ENCODE data around the gene PRRX2.
"Not testable (repeated sequence)": the region's sequence is repeated elsewhere in the genome, so short reads cannot be mapped to it uniquely, and the experiment has no call there.

PRRX2 gene

DNA sequence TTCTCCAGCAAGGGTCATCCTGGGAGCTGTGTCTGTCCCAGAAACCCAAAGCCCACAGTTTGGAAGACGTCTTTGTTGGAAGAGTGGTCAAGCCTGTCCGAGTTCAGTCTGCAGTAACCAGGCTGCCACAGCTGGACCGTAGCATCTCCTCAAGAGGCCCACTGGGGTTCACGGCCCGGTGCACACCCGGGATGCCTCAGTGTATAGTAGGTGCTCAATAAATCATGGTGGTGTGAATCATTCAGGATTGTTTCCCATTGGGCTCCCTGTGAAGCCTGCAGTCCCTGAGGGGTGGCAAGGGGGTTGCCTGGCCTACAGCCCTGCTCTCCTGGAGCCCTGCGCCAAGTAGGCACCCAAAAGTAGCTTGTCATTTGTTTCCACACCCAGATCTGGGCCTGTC is 10.3 kb upstream of the PRRX2 start:
- no peak for DNase-seq

DNA sequence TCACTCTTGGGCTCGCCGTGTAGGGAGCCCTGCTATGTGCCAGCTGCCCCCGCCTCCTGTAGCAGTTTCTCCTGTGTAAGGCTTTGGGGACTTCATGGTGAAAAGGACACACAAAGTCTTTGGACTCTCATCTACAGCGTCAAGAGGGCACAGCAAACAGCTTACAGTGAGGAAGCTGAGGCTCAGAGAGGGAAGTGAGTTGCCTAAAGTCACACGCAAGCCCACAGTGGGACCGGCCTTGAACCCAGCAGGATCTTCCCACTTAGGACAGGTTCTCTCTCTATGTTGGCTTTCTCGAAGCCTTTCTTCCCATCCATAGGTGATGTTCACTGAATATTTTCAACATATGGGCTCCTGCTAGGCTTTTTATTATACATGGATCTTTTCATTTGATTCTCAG is 9.8 kb upstream of the PRRX2 start:
- no peak for DNase-seq

DNA sequence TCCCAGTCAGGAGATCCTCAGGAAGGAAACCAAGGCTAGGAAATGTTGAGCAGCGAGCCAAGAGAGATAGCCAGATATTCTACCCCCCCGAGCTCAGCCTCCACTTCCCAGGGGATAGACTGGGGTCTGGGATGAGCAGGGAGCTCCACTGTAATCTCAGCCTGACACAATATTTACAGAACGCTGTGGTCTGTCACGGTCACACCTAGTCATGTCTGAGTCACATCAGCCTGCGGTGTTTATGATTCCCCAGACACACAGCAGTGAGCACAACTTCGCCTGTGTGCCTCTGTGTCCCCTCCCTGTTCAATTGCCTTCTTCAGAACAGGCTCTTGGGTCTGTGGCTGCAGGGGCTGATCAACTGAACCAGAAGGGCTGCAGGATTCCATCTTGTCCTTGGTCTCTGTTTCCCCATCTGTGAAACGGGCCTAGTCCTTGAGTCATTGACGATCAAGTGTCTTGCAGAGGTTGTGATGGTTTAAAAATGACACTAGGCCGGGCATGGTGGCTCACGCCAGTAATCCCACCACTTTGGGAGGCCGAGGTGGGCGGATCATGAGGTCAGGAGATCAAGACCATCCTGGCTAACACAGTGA is 8.6 kb upstream of the PRRX2 start:
- no peak for DNase-seq

DNA sequence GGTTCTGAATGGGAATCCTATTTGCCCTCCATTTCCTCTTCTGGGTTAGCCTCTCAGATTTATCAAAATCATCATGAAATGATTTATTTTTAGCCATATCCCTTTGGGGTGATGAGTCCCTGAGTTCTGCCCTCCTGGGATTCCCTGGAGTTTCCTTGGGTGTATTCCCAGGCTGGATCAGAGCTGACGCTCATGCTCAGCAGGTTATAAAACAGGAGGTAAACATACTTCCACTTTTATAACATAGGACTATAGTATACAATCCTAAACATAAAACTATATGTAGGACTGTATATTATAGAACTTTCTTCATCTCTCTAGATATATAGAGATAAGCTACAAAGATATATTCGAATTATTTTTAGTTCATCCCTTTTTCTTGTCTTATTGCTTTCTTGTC is 4.4 kb upstream of the PRRX2 start:
- no peak for DNase-seq

DNA sequence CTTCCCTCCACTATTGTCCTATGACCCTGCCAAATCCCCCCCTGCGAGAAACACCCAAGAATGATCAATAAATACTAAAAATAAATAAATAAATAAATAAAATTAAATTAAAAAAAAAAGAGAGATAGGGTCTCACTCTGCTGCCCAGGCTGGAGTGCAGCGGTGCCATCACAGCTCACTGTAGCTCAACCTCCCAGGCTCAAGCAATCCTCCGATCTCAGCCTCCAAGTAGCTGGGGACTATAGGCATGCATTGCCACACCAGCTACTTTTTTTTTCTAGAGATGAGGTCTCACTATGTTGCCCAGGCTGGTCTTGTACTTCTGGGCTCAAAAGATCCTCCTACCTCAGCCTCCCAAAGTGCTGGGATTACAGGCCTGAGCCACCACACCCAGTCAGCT is 3.2 kb upstream of the PRRX2 start:
- DNase-seq: not testable (repeated sequence)

DNA sequence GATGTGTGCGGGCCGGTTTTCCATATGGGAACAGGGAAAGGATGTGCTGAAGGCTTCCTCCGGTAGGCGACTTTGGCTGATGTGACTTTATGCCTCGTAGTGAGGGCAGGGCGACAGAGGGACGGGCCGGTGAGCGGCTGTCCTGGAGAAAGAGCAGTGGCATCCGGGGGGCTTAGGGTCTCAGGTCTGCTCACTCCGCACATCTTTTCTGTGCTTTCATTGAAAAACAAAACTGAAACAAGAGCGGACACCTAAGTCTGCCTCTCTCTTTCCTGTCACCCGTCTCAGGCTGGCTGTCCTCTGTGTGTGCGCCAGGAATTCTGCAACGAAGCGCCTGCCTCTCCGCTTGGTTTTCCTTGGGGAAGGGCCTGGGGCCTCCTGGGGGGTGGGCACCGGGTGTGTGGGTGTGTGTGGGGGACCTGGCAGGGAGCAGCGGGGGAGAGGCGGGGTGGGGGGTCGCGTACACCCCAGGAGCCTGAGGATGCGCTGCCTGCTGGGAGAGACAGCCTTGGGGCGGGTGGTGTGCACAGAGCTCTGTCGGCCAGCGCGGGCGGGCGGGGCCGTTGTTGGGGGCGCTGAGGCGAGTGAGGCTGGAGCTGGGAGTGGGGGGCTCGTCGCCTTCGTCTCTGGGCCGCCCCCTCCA is 580 bp upstream of the PRRX2 start:
- no peak for DNase-seq

DNA sequence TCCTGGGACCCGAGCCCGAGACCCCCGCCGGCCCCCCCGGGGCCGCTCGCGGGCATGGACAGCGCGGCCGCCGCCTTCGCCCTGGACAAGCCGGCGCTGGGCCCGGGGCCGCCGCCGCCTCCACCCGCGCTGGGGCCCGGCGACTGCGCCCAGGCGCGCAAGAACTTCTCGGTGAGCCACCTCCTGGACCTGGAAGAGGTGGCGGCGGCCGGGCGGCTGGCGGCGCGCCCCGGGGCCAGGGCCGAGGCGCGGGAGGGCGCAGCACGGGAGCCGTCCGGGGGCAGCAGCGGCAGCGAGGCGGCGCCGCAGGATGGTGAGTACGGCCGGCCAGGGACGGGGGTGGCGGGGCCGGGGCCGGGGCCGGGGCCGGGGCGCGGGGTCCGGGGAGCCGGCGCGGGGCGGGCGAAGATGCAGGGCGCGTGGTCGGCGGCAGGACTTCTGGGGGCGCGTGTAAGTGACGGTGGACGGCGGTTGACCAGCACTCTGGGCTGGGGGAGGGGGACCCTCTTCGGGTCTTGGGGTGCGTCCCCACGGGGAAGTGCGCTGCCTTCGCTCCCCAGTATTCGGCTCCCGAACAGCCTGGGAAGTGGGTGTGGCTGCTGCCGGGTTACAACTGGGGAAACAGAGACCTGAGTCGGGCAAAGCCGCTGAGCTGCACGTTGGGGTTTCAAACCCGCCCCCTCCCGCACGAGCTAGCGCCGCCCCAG is 520 bp downstream of the PRRX2 start:
- DNase-seq: no peak

DNA sequence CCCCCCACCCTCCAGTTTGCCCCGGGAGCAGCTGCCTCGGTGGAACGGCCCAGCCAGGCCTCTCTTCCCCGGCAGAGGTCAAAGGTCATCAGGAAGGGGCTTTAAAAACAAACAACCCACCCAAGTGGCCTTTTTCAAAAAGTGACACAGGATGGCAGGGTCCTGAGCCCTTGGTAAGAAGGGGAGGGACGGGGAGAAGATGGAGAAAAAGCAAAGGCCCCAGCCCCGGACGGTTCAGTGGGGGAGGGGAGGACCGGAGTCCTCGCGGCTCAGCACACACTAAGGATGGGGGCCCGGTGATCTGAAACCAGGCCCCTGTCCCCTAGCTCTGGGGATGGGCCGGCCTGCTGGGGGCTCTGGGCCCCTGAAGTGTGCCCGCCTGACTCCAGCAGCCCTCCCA is 1.1 kb downstream of the PRRX2 start:
- DNase-seq: no peak

DNA sequence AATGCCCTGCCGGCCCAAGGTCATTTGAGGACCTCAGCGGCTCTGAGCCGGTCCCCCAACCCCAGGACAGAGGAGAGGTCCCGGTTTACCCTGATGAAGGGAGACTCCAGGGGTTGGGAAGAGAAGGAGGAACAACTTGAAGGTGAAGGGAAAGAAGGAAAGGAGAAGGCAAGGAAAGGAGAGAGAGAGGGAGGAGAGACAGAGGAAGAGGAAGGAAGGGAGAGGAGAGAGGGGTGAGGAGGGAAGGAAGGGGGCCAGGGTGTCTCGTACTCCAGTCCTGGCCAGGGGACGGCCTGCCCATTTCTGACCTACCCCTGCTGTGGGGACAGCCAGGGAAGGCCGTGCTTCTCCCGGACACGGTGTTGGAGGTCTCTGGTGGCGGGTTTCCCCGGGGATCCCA is 1.9 kb downstream of the PRRX2 start:
- DNase-seq: no peak

DNA sequence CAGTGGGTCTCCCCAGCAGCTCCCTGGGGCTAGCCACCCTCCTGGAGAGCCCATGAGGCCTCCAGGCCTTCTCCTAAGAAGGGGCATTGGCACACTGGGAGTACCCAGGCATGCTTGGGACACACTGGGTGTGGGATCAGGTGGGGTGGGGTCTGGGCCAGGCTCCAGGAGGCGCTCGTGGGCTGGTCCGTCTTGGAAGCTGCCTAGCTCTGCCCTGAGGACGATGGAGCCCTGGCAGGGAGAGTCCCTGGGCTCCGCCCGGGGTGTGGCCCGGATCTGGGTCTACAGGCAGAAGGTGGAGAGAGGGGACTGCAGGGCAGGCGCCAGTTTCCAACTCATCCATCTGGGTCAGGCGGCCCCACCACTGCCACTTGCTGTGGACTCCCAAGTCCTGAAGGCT is 2.4 kb downstream of the PRRX2 start:
- DNase-seq: no peak

DNA sequence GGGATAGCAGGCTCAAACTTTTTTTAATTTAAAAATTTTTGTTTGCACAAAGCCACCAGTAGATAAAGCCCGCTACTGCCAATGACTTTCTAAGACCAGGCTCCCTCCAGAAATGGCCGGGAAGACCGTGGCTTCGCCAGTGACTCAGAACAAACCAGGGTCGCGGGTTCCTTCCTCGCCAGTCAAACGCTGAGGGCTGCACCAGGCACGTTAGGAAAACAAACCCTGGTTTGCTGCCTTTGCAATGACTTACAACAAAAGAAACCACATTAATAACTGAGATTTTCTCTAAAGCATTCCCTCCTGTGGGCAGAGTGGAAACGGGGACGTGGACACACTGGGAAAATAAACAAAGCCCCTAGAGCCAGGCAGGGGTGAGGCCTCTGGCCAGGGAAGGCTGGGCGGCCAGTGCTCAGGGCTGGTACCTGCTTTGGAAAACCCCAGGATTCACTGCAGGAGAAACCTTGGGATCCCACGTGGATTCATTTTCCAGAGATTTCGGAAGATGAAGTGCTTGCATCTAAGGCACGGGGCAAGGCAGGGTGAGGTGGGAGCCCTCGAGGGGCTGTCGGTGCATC is 3.8 kb downstream of the PRRX2 start:
- DNase-seq: no peak

DNA sequence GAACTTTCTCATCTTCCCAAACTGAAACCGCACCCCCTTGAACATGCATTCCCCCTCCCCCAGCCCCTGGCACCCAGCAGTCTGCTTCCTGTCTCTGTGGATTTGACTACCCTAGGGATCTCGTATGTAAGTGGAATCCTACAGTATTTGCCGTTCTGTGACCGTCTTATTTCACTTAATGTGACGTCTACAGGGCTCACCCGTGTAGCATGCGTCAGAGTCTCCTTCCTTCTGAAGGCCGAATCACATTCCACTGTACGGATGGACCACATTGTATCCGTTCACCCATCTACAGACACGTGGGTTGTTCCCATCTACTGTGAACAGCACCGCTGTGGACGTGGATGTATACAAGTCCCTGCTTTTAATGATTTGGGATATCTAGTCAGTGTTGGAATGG is 4.5 kb downstream of the PRRX2 start:
- DNase-seq: no peak

DNA sequence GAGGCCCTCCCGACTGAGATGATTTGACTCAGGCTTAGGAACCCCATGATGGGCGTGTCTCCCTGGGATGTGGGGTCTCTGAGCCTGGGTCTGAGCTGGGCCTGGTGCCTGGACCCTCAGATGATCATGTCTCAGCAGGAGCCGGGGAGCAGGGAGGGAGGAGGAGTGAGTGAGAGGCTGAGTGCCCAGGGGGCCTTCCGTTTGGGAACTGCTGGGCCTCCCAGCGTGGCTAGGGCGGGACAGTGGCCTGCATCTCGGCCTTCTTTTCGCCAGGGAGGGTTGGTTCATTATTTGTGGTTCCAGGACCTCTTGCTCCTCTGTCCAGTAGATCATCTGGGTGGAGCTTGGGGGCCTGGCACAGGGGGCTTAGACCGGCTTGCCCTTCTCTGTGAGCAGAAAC is 5.6 kb downstream of the PRRX2 start:
- DNase-seq: no peak

DNA sequence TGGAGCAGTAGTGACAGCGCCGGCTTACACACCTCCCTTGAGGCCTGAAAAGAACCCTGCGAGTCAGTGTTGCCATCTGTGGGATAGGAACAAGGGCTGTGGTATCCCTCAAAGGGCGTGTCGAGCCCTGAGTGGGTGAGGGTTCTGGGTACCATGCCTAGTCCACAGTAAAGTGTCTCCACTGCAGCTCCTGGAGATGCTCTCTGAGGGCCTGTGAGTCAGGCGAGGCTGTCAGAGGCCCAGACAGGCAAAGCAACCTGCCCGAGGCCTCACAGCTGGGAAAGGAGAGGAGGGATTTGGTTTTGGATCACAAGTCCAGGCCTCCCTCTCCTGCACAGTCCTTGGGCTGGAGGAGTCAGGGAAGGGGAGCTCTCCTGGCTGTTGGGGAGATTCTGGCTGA is 6.1 kb downstream of the PRRX2 start:
- DNase-seq: no peak

DNA sequence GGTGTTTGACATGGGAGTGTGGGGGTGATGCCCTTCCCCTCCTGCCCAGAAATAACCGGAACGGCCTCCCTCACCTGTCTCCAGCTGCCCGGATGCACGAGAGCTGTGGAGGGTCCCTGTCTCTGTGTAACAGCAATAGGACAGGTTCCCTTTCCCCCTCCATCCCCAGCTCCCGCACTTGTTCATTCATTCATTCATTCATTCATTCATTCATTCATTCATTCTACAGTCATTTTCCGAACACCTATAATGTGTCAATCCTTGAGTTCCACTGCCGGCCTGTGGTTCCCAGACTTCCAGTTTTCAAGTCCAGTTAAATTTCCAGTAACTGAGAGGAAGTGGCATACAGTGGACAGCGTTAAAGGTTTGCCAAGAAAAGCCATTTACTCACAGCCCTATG is 7.3 kb downstream of the PRRX2 start:
- DNase-seq: no peak

DNA sequence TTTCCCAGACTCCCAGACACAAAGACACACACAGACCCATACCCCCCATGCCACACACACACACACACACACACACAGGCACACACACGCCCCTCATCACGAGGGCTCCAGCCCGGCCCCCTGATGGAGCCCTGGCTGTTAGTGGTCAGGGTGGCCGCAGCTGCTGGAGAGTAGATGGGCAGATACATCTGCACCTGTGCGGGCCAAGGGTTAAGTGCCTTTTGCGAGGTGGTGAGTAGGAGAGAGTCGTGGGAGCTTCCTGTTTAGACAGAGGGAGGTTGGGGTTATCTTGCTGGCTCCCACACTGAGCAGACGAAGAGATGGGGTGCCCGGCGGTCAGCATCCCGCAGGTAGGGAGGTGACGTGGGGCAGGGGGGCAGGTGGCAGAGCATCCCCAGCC is 8.2 kb downstream of the PRRX2 start:
- no peak for DNase-seq

DNA sequence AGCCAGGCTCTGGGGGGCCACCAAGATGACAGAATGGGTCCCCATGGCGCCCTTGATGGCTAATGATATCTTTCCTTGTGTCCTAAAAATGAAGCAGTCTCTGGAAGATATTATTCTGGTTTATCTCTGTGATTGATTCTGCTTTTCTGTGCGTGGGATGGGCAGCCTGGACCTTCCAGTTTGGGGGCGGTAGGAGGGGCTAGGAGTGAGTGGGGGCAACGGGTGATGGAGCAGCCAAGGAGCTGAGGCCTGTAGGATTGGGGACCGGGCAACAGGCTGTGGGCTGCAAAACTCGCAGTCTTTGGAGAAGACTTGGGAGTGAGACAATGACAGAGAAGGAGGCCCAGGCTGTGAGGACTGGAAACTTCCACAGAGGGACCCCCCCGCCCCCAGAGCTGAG is 8.8 kb downstream of the PRRX2 start:
- no peak for DNase-seq

DNA sequence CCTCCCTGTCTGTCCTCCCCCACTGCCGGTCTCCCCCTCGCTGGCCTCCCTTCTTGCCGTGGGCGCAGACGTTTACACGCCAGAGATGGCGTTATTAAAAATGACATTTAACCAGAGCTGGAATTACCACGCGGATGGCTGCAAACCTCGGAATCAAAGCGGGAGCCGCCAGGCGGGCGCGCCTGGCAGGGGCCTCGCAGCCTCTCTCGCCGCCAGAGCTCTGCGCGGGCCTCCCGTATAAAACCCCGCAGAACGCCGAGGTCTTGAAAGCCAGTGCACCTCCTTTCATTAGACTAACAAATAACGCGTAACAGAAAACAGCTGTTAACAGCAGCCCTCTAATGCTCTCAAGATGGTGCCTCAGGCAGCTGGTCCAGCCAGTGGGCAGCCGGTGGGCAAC is 10.2 kb downstream of the PRRX2 start:
- no peak for DNase-seq

DNA sequence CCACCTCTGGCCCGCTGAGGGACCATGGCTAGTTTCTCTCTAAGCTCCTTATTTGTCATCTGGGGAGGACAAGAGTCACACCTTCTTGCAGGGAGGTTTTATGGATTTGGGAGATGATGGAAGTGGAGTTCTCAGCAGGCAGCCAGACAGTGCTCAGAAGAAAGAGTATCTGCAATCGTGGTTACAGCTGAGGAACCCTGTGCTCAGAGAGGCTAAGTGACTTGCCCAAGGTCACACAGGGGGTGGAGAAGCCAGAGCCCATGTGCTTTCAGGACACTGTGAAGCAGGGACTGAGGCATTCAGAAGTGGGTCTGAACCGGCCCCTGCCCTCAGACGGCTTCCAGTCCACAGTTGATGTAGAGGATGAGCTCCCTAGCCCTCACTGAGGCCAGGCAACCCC is 10.8 kb downstream of the PRRX2 start:
- no peak for DNase-seq

DNA sequence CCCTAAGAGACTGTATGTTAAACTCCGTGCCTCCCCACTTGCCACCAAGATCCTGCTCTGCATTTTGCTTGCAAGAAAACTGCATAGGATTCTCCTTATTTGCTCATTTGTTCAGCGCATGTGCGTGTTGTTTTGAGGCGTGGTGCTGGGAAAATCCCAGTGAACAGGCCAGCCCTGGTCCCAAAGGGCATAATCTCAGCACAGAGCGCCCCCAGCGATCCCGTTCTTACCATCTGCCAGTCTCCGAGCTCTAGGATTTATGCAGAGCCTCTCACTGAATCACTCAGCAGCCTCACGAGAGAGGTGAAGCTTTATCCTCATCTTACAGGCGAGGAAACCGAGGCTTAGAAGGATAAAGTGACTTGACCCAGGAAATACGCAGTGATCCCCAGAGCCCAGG is 11.5 kb downstream of the PRRX2 start:
- DNase-seq: no peak

DNA sequence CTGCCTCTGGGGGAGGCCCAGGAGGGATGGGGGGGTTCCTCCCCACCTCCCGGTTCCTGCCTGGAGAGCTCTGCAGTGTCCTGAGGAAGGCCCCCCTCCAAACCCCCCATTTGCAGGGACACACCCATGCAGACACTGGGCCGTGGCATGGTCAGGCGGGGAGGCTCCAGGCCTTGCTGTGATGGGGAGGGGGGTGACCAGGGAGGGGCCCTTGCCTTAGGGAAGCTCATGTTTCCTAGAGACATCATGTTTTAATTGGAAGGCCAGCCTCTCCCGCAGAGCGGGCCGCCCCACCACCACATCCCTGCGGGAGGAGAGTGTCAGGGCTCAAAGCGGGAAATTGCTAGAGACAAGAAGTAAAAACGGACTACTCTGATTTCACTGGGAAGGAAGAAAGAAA is 12.0 kb downstream of the PRRX2 start:
- no peak for DNase-seq

DNA sequence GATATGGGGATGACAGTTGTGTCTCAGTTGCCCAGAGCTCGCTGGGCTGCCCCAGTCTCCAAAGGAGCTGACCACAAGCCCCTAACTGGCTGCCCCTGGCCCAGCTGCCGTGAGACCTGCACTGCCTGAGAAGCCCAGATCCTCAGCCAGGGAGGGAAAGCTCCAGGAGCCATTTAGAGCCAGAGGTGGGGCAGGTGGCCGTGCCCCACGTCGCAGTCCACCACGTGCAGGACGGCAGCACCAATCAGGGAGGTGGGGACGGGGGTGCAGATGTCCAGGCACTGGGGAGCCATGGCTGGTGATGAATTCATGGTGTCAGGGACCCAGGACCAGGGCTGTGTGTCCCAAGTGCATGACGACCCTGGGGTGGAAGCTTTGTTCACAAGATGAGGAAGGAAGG is 13.4 kb downstream of the PRRX2 start:
- DNase-seq: no peak

DNA sequence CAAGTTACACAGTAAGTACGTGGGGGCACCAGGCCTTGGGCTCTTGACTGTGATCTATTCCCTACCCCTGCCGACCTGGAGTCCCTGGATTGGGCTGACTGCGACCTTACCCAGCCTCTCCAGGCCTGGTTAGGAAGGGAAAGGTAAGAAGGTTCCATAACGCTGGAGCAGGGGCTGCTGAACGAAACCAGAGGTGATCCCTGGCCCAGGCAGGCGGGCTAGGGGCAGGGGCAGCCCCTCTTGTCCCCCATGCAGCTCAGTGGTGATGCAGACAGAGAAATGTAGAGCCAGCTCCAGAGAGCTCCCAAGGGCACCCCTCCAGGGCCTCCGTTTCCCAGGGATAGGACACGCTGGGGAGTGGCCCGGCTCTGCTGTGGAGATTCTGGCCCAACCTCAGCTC is 14.1 kb downstream of the PRRX2 start:
- DNase-seq: no peak

DNA sequence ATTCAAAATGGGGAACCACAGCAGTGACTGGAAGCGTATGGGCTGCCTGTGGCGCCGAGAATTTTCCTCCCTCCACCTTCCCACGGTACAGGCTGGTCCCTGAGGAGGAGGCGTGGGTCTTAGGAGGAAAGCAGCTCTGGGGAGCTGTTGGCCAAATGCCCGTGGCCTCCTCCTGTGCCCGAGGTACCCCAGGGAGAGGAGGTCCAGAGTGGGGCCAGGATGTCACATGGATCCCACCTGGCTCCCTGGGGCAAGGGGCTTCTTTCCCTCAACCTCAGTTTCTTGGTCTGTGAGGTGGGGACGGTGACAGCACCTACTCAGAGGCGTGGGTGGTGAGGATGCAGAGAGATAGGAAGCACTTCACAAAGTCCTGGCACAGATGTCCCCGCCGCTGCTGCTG is 16.5 kb downstream of the PRRX2 start:
- DNase-seq: no peak

DNA sequence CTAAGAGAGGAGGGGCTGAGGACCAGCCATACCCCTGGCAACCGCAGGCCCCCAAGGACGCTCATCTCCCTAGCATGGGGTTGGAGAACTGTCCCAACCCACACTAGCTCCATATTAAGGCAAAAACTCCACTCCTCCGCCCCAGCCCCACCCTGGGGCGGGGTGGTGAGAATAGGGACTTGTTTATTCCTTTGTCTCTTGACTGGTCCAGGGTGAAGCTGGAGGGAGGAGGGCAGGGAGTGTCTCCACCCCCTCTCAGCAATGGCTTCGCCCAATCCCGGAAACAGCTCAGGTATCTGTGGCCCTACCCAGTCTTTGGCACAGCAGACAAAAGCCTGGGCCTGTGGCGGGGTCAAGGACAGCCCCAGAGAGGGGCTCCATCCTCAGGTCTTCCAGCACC is 16.9 kb downstream of the PRRX2 start:
- DNase-seq: no peak
